H9 (cell line): Measurements from ENCODE around the gene KCNMB2. TPM values are rescaled to one million over a fixed set of nuclear protein-coding genes. Genes with fewer than 3 reads are reported as not detected.

Source experiments
- DNase-seq: peaks from one replicate; pipeline ENCODE4 v3.0.0-alpha.2; 2017
- H2AFZ ChIP-seq: one replicate; pipeline ENCODE4 v1.6.1; 2013; ENCODE audit warnings: mild to moderate bottlenecking, low read length, control low read depth, moderate library complexity
- H2AK5ac ChIP-seq: 2 replicates; pipeline ENCODE4 v1.6.1; 2013; ENCODE audit warnings: low read length, control low read depth, mixed read lengths; ENCODE audit not compliant: insufficient read length
- H2BK120ac ChIP-seq: one replicate; pipeline ENCODE4 v1.6.1; 2013; ENCODE audit warnings: low read depth, mild to moderate bottlenecking, low read length, control low read depth, inconsistent platforms; ENCODE audit not compliant: poor library complexity, severe bottlenecking
- H2BK12ac ChIP-seq: 2 replicates; pipeline ENCODE4 v1.6.1; 2013; ENCODE audit warnings: low read length, control low read depth, mixed read lengths, low read depth; ENCODE audit not compliant: insufficient read length
- H2BK15ac ChIP-seq: 2 replicates; pipeline ENCODE4 v1.6.1; 2013; ENCODE audit warnings: low read depth, low read length, control low read depth
- H2BK20ac ChIP-seq: one replicate; pipeline ENCODE4 v1.6.1; 2013; ENCODE audit warnings: low read depth, mild to moderate bottlenecking, low read length, control low read depth, inconsistent platforms; ENCODE audit not compliant: poor library complexity, severe bottlenecking
- H2BK5ac ChIP-seq: 2 replicates; pipeline ENCODE4 v1.6.1; 2013; ENCODE audit warnings: low read length, control low read depth, mixed read lengths; ENCODE audit not compliant: insufficient read length
- H3K14ac ChIP-seq: 2 replicates; pipeline ENCODE4 v1.6.1; 2013; ENCODE audit warnings: low read length, control low read depth; ENCODE audit not compliant: insufficient read depth
- H3K18ac ChIP-seq: 2 replicates; pipeline ENCODE4 v1.6.1; 2013; ENCODE audit warnings: low read depth, mild to moderate bottlenecking, mixed read lengths, low read length, control low read depth; ENCODE audit not compliant: insufficient read length
- H3K23ac ChIP-seq: 2 replicates; pipeline ENCODE4 v1.6.1; 2013; ENCODE audit warnings: low read length, control low read depth, mixed read lengths, low read depth; ENCODE audit not compliant: insufficient read length
- H3K23me2 ChIP-seq: 2 replicates; pipeline ENCODE4 v1.6.1; 2013; ENCODE audit warnings: low read depth, mild to moderate bottlenecking, mixed read lengths, low read length, control low read depth; ENCODE audit not compliant: insufficient read length, poor library complexity, severe bottlenecking
- H3K27ac ChIP-seq: 2 replicates; pipeline ENCODE4 v1.5.1; 2013; ENCODE audit warnings: low read length, control low read depth, mixed read lengths, low read depth; ENCODE audit not compliant: insufficient read length
- H3K27me3 ChIP-seq: 2 replicates; pipeline ENCODE4 v1.6.1; 2013; ENCODE audit warnings: low read length, control low read depth, inconsistent platforms; ENCODE audit not compliant: insufficient read depth
- H3K4ac ChIP-seq: 2 replicates; pipeline ENCODE4 v1.6.1; 2013; ENCODE audit warnings: low read depth, mild to moderate bottlenecking, control low read depth, inconsistent platforms, low read length, moderate library complexity
- H3K4me1 ChIP-seq: 2 replicates; pipeline ENCODE4 v1.6.1; 2013; ENCODE audit warnings: low read length, control low read depth, inconsistent platforms; ENCODE audit not compliant: insufficient read depth
- H3K4me2 ChIP-seq: 2 replicates; pipeline ENCODE4 v1.6.1; 2013; ENCODE audit warnings: low read length, control low read depth, mixed read lengths; ENCODE audit not compliant: insufficient read length, insufficient read depth
- H3K56ac ChIP-seq: 2 replicates; pipeline ENCODE4 v1.6.1; 2013; ENCODE audit warnings: low read depth, mild to moderate bottlenecking, mixed read lengths, low read length, control low read depth; ENCODE audit not compliant: insufficient read length
- H3K79me1 ChIP-seq: 2 replicates; pipeline ENCODE4 v1.6.1; 2013; ENCODE audit warnings: low read depth, mild to moderate bottlenecking, moderate library complexity, low read length, control low read depth, inconsistent platforms; ENCODE audit not compliant: insufficient read depth, poor library complexity, severe bottlenecking
- H3K79me2 ChIP-seq: 2 replicates; pipeline ENCODE4 v1.6.1; 2013; ENCODE audit warnings: low read length, control low read depth, inconsistent platforms; ENCODE audit not compliant: insufficient read depth
- H3K9ac ChIP-seq: 2 replicates; pipeline ENCODE4 v1.6.1; 2013; ENCODE audit warnings: low read length, control low read depth, mixed read lengths; ENCODE audit not compliant: insufficient read length; ENCODE audit errors: extremely low read depth
- H3K9me3 ChIP-seq: one replicate; pipeline ENCODE4 v1.6.1; 2013; ENCODE audit warnings: low read depth, low read length, inconsistent platforms; ENCODE audit not compliant: control insufficient read depth
- H3T11ph ChIP-seq: one replicate; pipeline ENCODE4 v1.6.1; 2013; ENCODE audit warnings: mild to moderate bottlenecking, low read length, control low read depth, inconsistent platforms
- H4K20me1 ChIP-seq: one replicate; pipeline ENCODE4 v1.6.1; 2013; ENCODE audit not compliant: control insufficient read depth, insufficient read length, insufficient read depth
- H4K5ac ChIP-seq: 2 replicates; pipeline ENCODE4 v1.6.1; 2013; ENCODE audit warnings: low read depth, mild to moderate bottlenecking, mixed read lengths, low read length, control low read depth; ENCODE audit not compliant: insufficient read length
- H4K8ac ChIP-seq: replicated peaks from 2 replicates; pipeline ENCODE4 v1.6.1; 2013; ENCODE audit warnings: low read length, control low read depth, mixed read lengths, low read depth; ENCODE audit not compliant: insufficient read length
- H4K91ac ChIP-seq: 2 replicates; pipeline ENCODE4 v1.6.1; 2013; ENCODE audit warnings: low read depth, mild to moderate bottlenecking, moderate library complexity, mixed read lengths, low read length, control low read depth; ENCODE audit not compliant: insufficient read length
- H3K27ac Mint-ChIP-seq, 3 experiments: 2 replicates in 2 of 3; 3 replicates in 1 of 3; pipeline ENCODE4 v1.8.0; 2020 to 2021; ENCODE audit warnings: mixed read lengths in 3 of 3, mild to moderate bottlenecking in 1 of 3, moderate library complexity in 1 of 3
- H3K27me3 Mint-ChIP-seq: 2 replicates; pipeline ENCODE4 v1.8.0; 2021; ENCODE audit warnings: low read depth, mild to moderate bottlenecking, moderate library complexity, mixed read lengths
- H3K36me3 Mint-ChIP-seq, 3 experiments: 2 replicates in 2 of 3; 3 replicates in 1 of 3; pipeline ENCODE4 v1.8.0; 2020 to 2021; ENCODE audit warnings: low read depth in 3 of 3, mixed read lengths in 3 of 3; ENCODE audit not compliant: insufficient read depth in 1 of 3
- H3K4me1 Mint-ChIP-seq, 2 experiments: 2 replicates each; pipeline ENCODE4 v1.8.0; 2020; ENCODE audit warnings: mixed read lengths in 2 of 2
- H3K4me3 Mint-ChIP-seq, 2 experiments: 2 replicates in 1 of 2; 3 replicates in 1 of 2; pipeline ENCODE4 v1.8.0; 2020 to 2021; ENCODE audit warnings: mild to moderate bottlenecking in 2 of 2, mixed read lengths in 2 of 2, moderate library complexity in 1 of 2
- H3K9me3 Mint-ChIP-seq, 2 experiments: 2 replicates in 1 of 2; 3 replicates in 1 of 2; pipeline ENCODE4 v1.8.0; 2020; ENCODE audit warnings: mild to moderate bottlenecking in 2 of 2, mixed read lengths in 2 of 2, moderate library complexity in 1 of 2
- WGBS: extraction: QIAGEN DNeasy Blood & Tissue Kit; methylation state at CpG from one replicate; pipeline ENCODE4 v1.1.7; 2013; ENCODE audit warnings: missing lambda C conversion rate, low lambda C conversion rate, mixed read lengths; ENCODE audit not compliant: insufficient read length; ENCODE audit errors: extremely low coverage; 5-methylcytosine and 5-hydroxymethylcytosine counted together
- total RNA-seq: library from RNA; stranded (reverse); gene quantifications from 2 replicates; pipeline ENCODE4 v1.2.1, GENCODE V29; 2021
- TF ChIP-seq, protein P1 (sequence below): fragments of 200-600 bp; sonication (generic); conservative IDR thresholded peaks from 3 replicates; pipeline ENCODE4 v1.8.0; 2021; ENCODE audit warnings: antibody characterized with exemption, mild to moderate bottlenecking

KCNMB2 gene
- total RNA-seq, 1 experiment from 2014 or later: not detected

DNA sequence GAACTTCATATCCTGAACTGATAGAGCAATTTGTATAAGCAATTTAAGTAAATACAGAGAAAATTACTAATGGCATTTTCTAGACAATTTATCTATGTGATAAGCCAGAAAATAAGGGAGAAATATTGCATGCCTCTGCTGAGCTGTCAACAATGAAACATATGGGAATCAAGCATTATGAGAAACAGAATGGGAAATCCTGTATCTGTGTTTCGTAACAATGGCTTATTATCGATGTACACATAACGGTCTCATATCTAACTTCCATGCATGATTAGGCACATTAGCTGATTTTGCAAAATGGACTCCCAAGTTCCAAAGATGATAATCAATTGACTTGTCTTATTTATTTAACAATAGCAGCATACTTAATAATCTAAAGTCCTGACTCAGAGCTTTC, 30.4 kb upstream of the KCNMB2 start:
- WGBS: no CpG with 5 or more reads among the region's 3 CpGs

More for the DNA sequence above, 30.4 kb upstream of the KCNMB2 start:
- TF ChIP-seq, protein P1, sequence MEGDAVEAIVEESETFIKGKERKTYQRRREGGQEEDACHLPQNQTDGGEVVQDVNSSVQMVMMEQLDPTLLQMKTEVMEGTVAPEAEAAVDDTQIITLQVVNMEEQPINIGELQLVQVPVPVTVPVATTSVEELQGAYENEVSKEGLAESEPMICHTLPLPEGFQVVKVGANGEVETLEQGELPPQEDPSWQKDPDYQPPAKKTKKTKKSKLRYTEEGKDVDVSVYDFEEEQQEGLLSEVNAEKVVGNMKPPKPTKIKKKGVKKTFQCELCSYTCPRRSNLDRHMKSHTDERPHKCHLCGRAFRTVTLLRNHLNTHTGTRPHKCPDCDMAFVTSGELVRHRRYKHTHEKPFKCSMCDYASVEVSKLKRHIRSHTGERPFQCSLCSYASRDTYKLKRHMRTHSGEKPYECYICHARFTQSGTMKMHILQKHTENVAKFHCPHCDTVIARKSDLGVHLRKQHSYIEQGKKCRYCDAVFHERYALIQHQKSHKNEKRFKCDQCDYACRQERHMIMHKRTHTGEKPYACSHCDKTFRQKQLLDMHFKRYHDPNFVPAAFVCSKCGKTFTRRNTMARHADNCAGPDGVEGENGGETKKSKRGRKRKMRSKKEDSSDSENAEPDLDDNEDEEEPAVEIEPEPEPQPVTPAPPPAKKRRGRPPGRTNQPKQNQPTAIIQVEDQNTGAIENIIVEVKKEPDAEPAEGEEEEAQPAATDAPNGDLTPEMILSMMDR: no peak
- Histone ChIP-seq H3K79me1 (no peaks in the 10 kb centered on the region), H3K4ac (no peak overlapping the region), H3K27me3 (no peaks in the 10 kb centered on the region), H2AFZ (no peak overlapping the region), H2BK5ac (no peak overlapping the region), H4K20me1 (no peaks in the 10 kb centered on the region), H3K9me3 (no peaks in the 10 kb centered on the region), H3K56ac (no peak overlapping the region), H3K9ac (no peak overlapping the region), H2AK5ac (no peak overlapping the region), H4K8ac (no peak overlapping the region), H4K91ac (no peak overlapping the region), H3K4me1 (no peaks in the 10 kb centered on the region), H3K4me2 (no peak overlapping the region), H3K18ac (no peak overlapping the region), H2BK12ac (no peak overlapping the region), H2BK20ac (no peak overlapping the region), H3K23me2 (no peaks in the 10 kb centered on the region), H3K79me2 (no peaks in the 10 kb centered on the region), H3K14ac (no peak overlapping the region), H3K23ac (no peak overlapping the region), H4K5ac (no peak overlapping the region), H3T11ph (no peak overlapping the region), H2BK120ac (no peak overlapping the region), H3K27ac (no peak overlapping the region), H2BK15ac (no peak overlapping the region)
- Mint-ChIP-seq H3K4me1 (no peaks in the 10 kb centered on the region), H3K27me3 (no peaks in the 10 kb centered on the region), H3K4me3 (no peak overlapping the region), H3K27ac (no peak overlapping the region), H3K36me3 (no peaks in the 10 kb centered on the region), H3K9me3 (no peaks in the 10 kb centered on the region)
- no peak for DNase-seq
